ENCODE measurements around the gene MVB12A. TPM values are rescaled to one million over a fixed set of nuclear protein-coding genes. Genes with fewer than 3 reads are reported as not detected.
A peak's percentile ranks its signal among the peaks of the same experiment; 100 is the strongest.

The MVB12A gene
- total RNA-seq, 2 experiments from 2014 or later = 28.1 to 31.8 TPM

GRCh38 chr19:17457616-17458015 is 37.8 kb downstream of the MVB12A start:
- Mint-ChIP-seq H3K9me3 (peaks cover 1% of the 10 kb centered on the region), H3K4me1 (ENCODE audit: low read depth) (peaks cover 6% of the 10 kb centered on the region), H3K36me3 (ENCODE audit: low read depth) (no peaks in the 10 kb centered on the region), H3K27me3 (peaks cover 30% of the 10 kb centered on the region), H3K4me3 (no peak overlapping the region), H3K27ac (no peak overlapping the region)
- intact Hi-C loops (cut with micrococcal nuclease) = loop anchor here (10.0 kb wide), 1 partner anchor 53 kb away; the partner anchor contains the start of gene BST2
- TF ChIP-seq CTCF (IDR thresholded peaks at IDR 0.05) = no peak
- ChIA-PET CTCF (interaction anchor here (1.7 kb wide), 1 partner anchor 10 kb away, joined by 6 read pairs; no protein-coding TSS in a partner anchor), POLR2A (no interaction called here)
- DNase-seq (no peak), ATAC-seq (no peak)

- no peak for TF ChIP-seq CTCF (IDR thresholded peaks at IDR 0.05)
- Mint-ChIP-seq H3K4me3 (no peak overlapping the region), H3K36me3 (ENCODE audit: low read depth) (no peaks in the 10 kb centered on the region), H3K27me3 (peaks cover 26% of the 10 kb centered on the region), H3K9me3 (no peaks in the 10 kb centered on the region), H3K4me1 (ENCODE audit: low read depth) (peaks cover 2% of the 10 kb centered on the region), H3K27ac (no peak overlapping the region)
- ATAC-seq (no peak), DNase-seq (no peak)
- intact Hi-C loops (cut with micrococcal nuclease) = loop anchor here (10.0 kb wide), 1 partner anchor 54 kb away; the partner anchor contains the start of gene BST2
- CTCF ChIA-PET = no interaction called here
- POLR2A ChIA-PET = no interaction called here
These were observed 39.1 kb downstream of the MVB12A start for GRCh38 chr19:17458970-17459369.

- ChIA-PET CTCF (interaction anchor here (1.6 kb wide), 1 partner anchor 13 kb away, joined by 4 read pairs; the partner anchor contains the start of gene TMEM221), POLR2A (no interaction called here)
- Mint-ChIP-seq H3K27ac (no peak within 1 kb of the TSS), H3K27me3 (peaks cover 17% of the 10 kb centered on the region), H3K4me1 (ENCODE audit: low read depth) (no peaks in the 10 kb centered on the region), H3K9me3 (no peaks in the 10 kb centered on the region), H3K36me3 (ENCODE audit: low read depth) (no peaks in the 10 kb centered on the region), H3K4me3 (no peak within 1 kb of the TSS)
- no peak for TF ChIP-seq CTCF (IDR thresholded peaks at IDR 0.05)
- DNase-seq = no peak
- intact Hi-C loops (cut with micrococcal nuclease) = no loop called here
- no peak for ATAC-seq
These were observed 40.8 kb downstream of the MVB12A start, which contains the start of gene NXNL1 for GRCh38 chr19:17460372-17461230. Gene NXNL1 (minus strand): TSS chr19:17460926. CDS start chr19:17460869, 57 bp downstream.

GRCh38 chr19:17466487-17466850 is 46.6 kb downstream of the MVB12A start:
- H3K27ac Mint-ChIP-seq = no peak overlapping the region
- H3K27me3 Mint-ChIP-seq = no peaks in the 10 kb centered on the region
- no peak overlapping the region for H3K4me3 Mint-ChIP-seq
- CTCF ChIA-PET = interaction anchor here (0.6 to 6.0 kb wide), 24 partner anchors 9 to 157 kb away, joined by 3 to 32 read pairs (median 4); partner anchors contain the start of genes BST2, CCDC194, DDA1 and PGLS
- DNase-seq (no peak), ATAC-seq (no peak)
- intact Hi-C loops (cut with micrococcal nuclease) = no loop called here
- no peaks in the 10 kb centered on the region for H3K36me3 Mint-ChIP-seq (ENCODE audit: low read depth)
- H3K9me3 Mint-ChIP-seq = no peaks in the 10 kb centered on the region
- peak; percentile 8 for TF ChIP-seq CTCF (IDR thresholded peaks at IDR 0.05)
- POLR2A ChIA-PET = interaction anchor here (1.5 kb wide), 1 partner anchor 34 kb away, joined by 3 read pairs; no protein-coding TSS in a partner anchor
- peaks cover 21% of the 10 kb centered on the region for H3K4me1 Mint-ChIP-seq (ENCODE audit: low read depth)

All from activated CD8-positive, alpha-beta T cell treated with anti-CD3 and anti-CD28 coated beads for 36 hours (primary cell).